CD4-positive, alpha-beta T cell treated with Interleukin-1 beta for 1 hour (primary cell): ENCODE results near the gene MED28.

Experiments
- DNase-seq, 2 donors: peaks; one replicate each; pipeline ENCODE4 v3.0.0-alpha.2; 2020 to 2022

The MED28 gene

GRCh38 chr4:17667653-17668201, 53.3 kb downstream of the MED28 start:
- DNase-seq, result no peak

GRCh38 chr4:17670423-17670822, 56.0 kb downstream of the MED28 start:
- no peak for DNase-seq

- no peak for DNase-seq
These were observed 66.3 kb downstream of the MED28 start for GRCh38 chr4:17680559-17681280.

GRCh38 chr4:17681281-17682221, 67.1 kb downstream of the MED28 start:
- no peak for DNase-seq

- no peak for DNase-seq
These were observed 67.8 kb downstream of the MED28 start for GRCh38 chr4:17682222-17682566.
